ENCODE measurements around the gene PPP1R16B.

PPP1R16B gene

DNA sequence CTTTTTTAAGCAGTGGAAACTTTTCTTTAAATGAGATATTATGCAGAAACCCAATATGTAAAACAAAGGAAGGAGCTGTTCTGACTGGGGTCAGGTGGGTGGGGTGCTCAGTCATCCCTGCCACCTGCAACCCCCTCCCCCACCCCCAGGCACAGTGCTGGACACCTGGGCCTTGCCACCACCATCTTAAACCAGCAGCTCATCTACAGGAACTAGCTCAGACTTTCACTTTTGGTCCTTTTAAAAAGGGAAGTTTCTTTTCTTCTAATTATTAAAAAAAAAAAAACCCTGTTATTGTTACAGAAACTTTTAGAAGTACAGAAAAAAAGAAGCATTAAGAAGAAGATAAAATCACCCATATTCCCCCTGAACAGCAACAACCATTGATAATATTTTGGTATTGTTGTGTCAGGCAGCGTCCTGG is 37.1 kb downstream of the PPP1R16B start:
- H2AFZ ChIP-seq (ENCODE audit: low read depth, low read length) = no peak overlapping the region
- peaks cover 72% of the 10 kb centered on the region for H3K36me3 ChIP-seq (replicated peaks; ENCODE audit: low read depth, low read length)
- TF ChIP-seq EZH2phosphoT487 (IDR thresholded peaks at IDR 0.05; ENCODE audit: low read depth) (no peak), CTCF (IDR thresholded peaks at IDR 0.05; ENCODE audit: low read depth, low read length) (no peak)
- peaks cover 87% of the 10 kb centered on the region for H3K79me2 ChIP-seq (ENCODE audit: low read length)
- H3K4me3 ChIP-seq (ENCODE audit: low read length) = peak overlapping the region; percentile 50
- H3K9me3 ChIP-seq (ENCODE audit: insufficient read depth, low read length) = no peaks in the 10 kb centered on the region
- H3K9ac ChIP-seq (ENCODE audit: low read length) = peak overlapping the region; percentile 84
- H4K20me1 ChIP-seq (ENCODE audit: insufficient read depth, low read length) = no peaks in the 10 kb centered on the region
- H3K27me3 ChIP-seq (ENCODE audit: low read depth, low read length) = no peaks in the 10 kb centered on the region
- H3K4me1 ChIP-seq (ENCODE audit: low read length) = peaks cover 89% of the 10 kb centered on the region
- H3K4me2 ChIP-seq (ENCODE audit: low read length) = peak overlapping the region; percentile 71
- peak overlapping the region; percentile 92 for H3K27ac ChIP-seq (ENCODE audit: low read length)

GRCh38 chr20:38843346-38843745 is 37.8 kb downstream of the PPP1R16B start:
- no peaks in the 10 kb centered on the region for H3K9me3 ChIP-seq (ENCODE audit: insufficient read depth, low read length)
- no peak for TF ChIP-seq EZH2phosphoT487 (IDR thresholded peaks at IDR 0.05; ENCODE audit: low read depth)
- no peak for TF ChIP-seq CTCF (IDR thresholded peaks at IDR 0.05; ENCODE audit: low read depth, low read length)
- H3K79me2 ChIP-seq (ENCODE audit: low read length) = peaks cover 87% of the 10 kb centered on the region
- no peak overlapping the region for H2AFZ ChIP-seq (ENCODE audit: low read depth, low read length)
- H3K4me1 ChIP-seq (ENCODE audit: low read length) = peaks cover 87% of the 10 kb centered on the region
- no peaks in the 10 kb centered on the region for H3K27me3 ChIP-seq (ENCODE audit: low read depth, low read length)
- H3K4me3 ChIP-seq (ENCODE audit: low read length) = peak overlapping the region; percentile 50
- peaks cover 72% of the 10 kb centered on the region for H3K36me3 ChIP-seq (replicated peaks; ENCODE audit: low read depth, low read length)
- H3K27ac ChIP-seq (ENCODE audit: low read length) = peak overlapping the region; percentile 92
- H4K20me1 ChIP-seq (ENCODE audit: insufficient read depth, low read length) = peaks cover 4% of the 10 kb centered on the region
- peak overlapping the region; percentile 71 for H3K4me2 ChIP-seq (ENCODE audit: low read length)
- peak overlapping the region; percentile 84 for H3K9ac ChIP-seq (ENCODE audit: low read length)

- peaks cover 72% of the 10 kb centered on the region for H3K36me3 ChIP-seq (replicated peaks; ENCODE audit: low read depth, low read length)
- H3K9ac ChIP-seq (ENCODE audit: low read length) = no peak overlapping the region
- H3K79me2 ChIP-seq (ENCODE audit: low read length) = peaks cover 87% of the 10 kb centered on the region
- H4K20me1 ChIP-seq (ENCODE audit: insufficient read depth, low read length) = peaks cover 17% of the 10 kb centered on the region
- H3K4me2 ChIP-seq (ENCODE audit: low read length) = no peak overlapping the region
- H3K4me1 ChIP-seq (ENCODE audit: low read length) = peaks cover 76% of the 10 kb centered on the region
- H3K27ac ChIP-seq (ENCODE audit: low read length) = peak overlapping the region; percentile 92
- no peak overlapping the region for H2AFZ ChIP-seq (ENCODE audit: low read depth, low read length)
- no peak for TF ChIP-seq CTCF (IDR thresholded peaks at IDR 0.05; ENCODE audit: low read depth, low read length)
- TF ChIP-seq EZH2phosphoT487 (IDR thresholded peaks at IDR 0.05; ENCODE audit: low read depth) = no peak
- no peaks in the 10 kb centered on the region for H3K27me3 ChIP-seq (ENCODE audit: low read depth, low read length)
- H3K4me3 ChIP-seq (ENCODE audit: low read length) = no peak overlapping the region
- H3K9me3 ChIP-seq (ENCODE audit: insufficient read depth, low read length) = no peaks in the 10 kb centered on the region
Measured at GRCh38 chr20:38844963-38845362, 39.5 kb downstream of the PPP1R16B start.

GRCh38 chr20:38847840-38848239 is 42.3 kb downstream of the PPP1R16B start:
- H2AFZ ChIP-seq (ENCODE audit: low read depth, low read length) = no peak overlapping the region
- TF ChIP-seq CTCF (IDR thresholded peaks at IDR 0.05; ENCODE audit: low read depth, low read length) = no peak
- no peak for TF ChIP-seq EZH2phosphoT487 (IDR thresholded peaks at IDR 0.05; ENCODE audit: low read depth)
- no peak overlapping the region for H3K4me2 ChIP-seq (ENCODE audit: low read length)
- no peaks in the 10 kb centered on the region for H3K27me3 ChIP-seq (ENCODE audit: low read depth, low read length)
- H3K9me3 ChIP-seq (ENCODE audit: insufficient read depth, low read length) = no peaks in the 10 kb centered on the region
- peaks cover 34% of the 10 kb centered on the region for H4K20me1 ChIP-seq (ENCODE audit: insufficient read depth, low read length)
- H3K4me1 ChIP-seq (ENCODE audit: low read length) = peaks cover 61% of the 10 kb centered on the region
- H3K79me2 ChIP-seq (ENCODE audit: low read length) = peaks cover 98% of the 10 kb centered on the region
- H3K27ac ChIP-seq (ENCODE audit: low read length) = 0 out of 2 replicates have a peak overlapping the region, but pooled peaks have one; percentile 6
- no peak overlapping the region for H3K9ac ChIP-seq (ENCODE audit: low read length)
- no peak overlapping the region for H3K4me3 ChIP-seq (ENCODE audit: low read length)
- peaks cover 78% of the 10 kb centered on the region for H3K36me3 ChIP-seq (replicated peaks; ENCODE audit: low read depth, low read length)
